GM18519 (cell line): ENCODE data around the gene SIAH2.
"Not testable (repeated sequence)": the region's sequence is repeated elsewhere in the genome, so short reads cannot be mapped to it uniquely, and the experiment has no call there.

Experiments used
- ATAC-seq: cut with Tn5 transposase; IDR thresholded peaks from one replicate; pipeline ENCODE4 v1.9.1; 2021; ENCODE audit warnings: mild to moderate bottlenecking, moderate library complexity; ENCODE audit not compliant: unreplicated experiment, low FRiP score

Gene SIAH2

DNA sequence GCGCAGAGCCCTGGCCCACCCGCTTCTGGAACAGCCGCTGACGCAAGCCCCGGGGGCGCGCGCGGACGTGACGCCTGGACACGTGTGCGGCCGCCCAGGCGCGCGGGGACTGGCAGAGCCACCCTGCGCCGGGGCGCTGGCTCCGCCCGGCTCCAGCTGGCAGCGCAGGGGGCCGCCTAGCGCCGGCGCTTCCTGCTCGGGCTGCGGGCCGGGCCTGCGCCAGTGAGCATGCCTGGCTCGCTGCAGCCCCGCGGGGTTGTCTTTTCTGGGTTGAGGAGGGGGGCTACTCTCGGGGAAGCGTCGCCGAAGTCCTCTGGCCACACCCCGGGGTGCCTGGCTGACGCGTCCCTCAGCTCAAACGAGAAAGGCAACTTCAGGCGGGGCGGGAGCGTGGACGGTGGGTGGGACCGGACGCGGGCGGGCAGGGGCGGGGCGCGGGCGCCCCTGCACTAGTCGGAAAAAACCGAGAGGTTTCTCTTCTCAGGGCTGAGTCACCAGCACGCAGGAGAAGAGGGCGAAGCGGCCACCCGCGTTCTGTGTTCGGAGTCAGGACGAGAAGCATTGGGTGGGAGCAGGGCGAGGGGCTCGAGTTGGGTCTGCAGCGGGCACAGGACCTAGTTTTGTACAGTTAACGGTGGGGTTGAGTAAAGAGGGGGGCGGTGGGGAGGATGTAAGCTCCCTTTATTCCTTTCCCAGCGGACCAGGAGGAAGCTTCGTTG is at the start of gene SIAH2:
TSS of gene SIAH2 (minus strand) at position 48 of the 719 bp plus-strand sequence. CDS start 320 bp downstream, outside the sequence.
- peak; percentile 47 for ATAC-seq

GRCh38 chr3:150811984-150812383 is 49.0 kb upstream of the SIAH2 start:
- no peak for ATAC-seq

DNA sequence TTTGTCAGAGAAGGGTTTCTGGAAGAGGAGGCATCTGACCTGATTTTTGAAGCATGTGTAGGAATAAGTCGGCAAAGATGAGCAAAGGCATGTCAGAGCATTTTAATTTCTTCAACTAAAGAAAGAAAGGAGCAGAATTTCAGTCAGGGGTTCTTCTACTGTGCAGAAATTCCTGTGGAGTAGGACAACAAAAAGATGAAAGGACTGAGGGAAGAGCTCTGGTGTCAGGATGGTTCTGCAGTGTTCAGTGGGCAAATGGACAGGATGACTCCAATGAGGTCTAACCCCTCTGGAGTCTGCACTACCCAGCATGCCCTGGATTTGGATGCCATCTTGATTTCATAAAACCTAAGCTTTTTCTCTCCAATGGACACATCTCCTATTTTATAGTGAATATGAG is 47.7 kb upstream of the SIAH2 start:
- no peak for ATAC-seq

- ATAC-seq, result no peak
These were observed 43.3 kb upstream of the SIAH2 start for GRCh38 chr3:150806185-150806835.

- no peak for ATAC-seq
These were observed 42.4 kb upstream of the SIAH2 start for GRCh38 chr3:150805354-150805753.

DNA sequence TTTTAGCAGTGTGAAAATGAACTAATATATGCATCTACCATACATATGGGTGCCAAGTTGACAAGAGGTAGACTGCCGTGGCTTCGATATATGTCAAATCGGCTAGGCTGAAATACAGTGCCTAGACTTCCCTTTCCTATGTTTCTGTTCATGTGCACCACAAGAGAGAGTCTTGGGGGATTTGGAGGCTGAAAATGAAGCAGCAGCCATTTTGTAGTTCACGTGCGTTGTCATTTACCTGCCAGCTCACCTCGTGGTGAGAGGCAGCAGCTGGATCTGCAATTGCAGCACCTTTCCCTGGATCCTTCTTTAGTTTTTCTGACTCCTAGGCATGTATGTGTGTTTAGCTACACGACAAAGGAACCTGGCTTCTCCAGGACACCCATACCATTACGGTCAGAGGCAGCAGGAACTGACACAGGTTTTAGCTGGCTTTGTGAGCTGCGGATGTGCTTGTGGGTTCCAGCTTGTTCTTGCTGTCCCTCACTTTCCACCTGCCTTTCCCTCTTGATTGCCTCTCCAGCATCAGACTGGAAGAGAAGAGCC is 40.5 kb upstream of the SIAH2 start:
- ATAC-seq, result no peak

- no peak for ATAC-seq
These were observed 37.8 kb upstream of the SIAH2 start for GRCh38 chr3:150800722-150801121.

- ATAC-seq, result no peak
These were observed 35.2 kb upstream of the SIAH2 start for GRCh38 chr3:150798122-150798618.

GRCh38 chr3:150797155-150797554 is 34.2 kb upstream of the SIAH2 start:
- ATAC-seq, result no peak

GRCh38 chr3:150796527-150796926 is 33.6 kb upstream of the SIAH2 start:
- not testable (repeated sequence) for ATAC-seq

DNA sequence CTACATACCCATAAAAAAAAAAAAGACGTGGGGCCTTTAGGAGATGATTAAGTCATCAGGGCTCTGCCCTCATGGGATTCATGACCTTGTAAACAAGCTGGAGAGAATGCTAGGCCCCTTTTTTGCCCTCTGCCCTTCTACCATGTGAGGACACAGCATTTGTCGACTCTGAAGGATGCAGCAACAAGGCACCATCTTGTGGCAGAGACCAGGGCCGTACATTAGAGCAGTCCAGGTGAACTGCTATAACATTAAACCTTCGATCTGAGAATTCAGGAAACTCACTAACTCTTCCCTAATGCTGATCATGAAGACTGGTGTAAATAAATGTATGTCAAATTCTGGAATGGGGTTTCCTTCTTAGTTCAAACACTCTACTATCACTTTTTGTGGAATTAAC is 30.7 kb upstream of the SIAH2 start:
- ATAC-seq, result no peak

- ATAC-seq, result no peak
These were observed 27.7 kb upstream of the SIAH2 start for GRCh38 chr3:150790629-150791028.

GRCh38 chr3:150789451-150789850 is 26.5 kb upstream of the SIAH2 start:
- ATAC-seq, result no peak

DNA sequence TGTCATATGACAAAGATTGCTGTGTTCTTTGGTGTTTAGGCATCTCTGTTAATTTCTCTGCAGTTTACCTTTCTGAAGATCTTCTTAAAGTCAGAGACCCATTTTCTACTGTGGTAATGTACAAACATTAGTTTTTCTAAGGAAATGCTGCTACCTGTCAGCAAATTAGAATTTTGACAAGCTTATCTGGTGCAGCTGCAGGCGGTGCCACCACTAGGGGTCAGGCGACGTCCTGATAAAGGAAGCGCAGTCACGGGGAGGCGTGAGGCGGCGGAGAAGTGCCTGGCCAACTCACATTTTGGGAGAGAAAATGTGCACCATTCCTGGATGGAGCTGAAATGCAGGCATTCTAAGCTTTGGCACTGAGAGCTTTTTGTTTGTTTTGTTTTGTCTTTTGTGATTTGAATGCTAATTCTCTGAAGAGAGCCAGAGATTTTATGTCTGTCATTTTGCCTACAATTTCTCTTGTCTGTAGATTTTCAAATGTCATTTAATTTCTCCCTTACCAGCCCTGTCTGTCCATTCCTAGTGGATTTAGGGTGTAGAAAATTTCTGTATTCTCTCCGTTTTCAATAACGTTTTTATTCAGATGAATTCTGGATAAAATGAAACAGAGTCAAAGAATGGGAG is 24.9 kb upstream of the SIAH2 start:
- ATAC-seq, result peak; percentile 38

DNA sequence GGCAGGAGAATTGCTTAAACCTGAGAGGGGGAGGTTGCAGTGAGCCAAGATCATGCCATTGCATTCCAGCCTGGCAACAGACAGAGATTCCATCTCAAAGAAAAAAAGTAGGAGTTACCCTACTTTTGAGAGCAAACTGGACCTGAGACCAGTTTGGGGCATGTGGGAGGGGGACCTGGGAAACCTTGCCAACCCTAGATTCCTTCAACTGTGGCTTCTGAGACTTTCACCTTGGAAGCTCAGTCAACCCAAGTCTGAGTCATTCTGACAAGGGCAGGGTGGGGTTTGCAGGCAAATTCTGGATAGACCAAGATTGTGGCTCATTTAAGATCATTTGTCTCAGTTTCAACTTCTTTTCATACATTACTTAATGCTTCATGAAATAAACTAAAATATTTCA is 23.8 kb upstream of the SIAH2 start:
- no peak for ATAC-seq

GRCh38 chr3:150784747-150785125 is 21.8 kb upstream of the SIAH2 start:
- ATAC-seq, result no peak

DNA sequence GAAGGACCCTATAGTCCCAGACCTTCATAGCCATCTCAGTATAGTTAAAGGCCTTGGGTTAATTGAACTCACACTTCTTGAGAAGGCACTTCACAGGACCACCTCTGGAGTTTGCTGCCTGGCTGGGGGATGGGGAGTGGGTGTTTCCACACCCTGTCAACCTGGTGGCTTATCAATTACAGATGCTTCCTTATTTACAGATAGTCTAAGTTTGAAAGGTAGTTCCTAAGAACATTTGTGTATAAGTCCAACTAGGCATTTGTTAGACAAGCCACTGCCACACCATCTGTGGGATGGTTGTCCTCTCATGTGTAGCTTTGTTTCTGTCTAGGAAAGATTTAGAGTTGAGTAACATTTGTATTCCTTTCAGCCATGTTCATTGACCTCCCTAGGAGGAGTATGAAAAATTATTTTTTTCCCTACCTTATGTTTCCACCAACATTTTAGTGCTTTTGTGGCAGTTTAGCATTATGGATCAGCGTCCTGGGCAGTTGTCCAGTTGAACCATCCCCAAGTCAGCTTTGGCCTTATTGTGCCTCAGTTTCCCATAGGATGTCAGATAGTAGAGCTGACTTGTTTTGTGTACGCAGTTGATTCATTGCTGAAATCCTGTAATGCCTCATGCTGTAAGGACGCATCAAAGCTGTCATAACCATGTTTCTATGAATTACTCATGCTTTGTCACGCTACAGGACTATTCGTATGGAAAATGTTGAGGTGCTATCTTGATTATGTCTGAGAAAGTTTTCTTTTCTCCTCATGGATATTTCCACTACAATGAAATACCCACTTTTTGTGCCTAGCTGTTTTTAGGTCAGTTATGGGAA is 21.2 kb upstream of the SIAH2 start:
- ATAC-seq, result peak; percentile 58

- ATAC-seq, result no peak
These were observed 20.3 kb upstream of the SIAH2 start for GRCh38 chr3:150783316-150783715.

DNA sequence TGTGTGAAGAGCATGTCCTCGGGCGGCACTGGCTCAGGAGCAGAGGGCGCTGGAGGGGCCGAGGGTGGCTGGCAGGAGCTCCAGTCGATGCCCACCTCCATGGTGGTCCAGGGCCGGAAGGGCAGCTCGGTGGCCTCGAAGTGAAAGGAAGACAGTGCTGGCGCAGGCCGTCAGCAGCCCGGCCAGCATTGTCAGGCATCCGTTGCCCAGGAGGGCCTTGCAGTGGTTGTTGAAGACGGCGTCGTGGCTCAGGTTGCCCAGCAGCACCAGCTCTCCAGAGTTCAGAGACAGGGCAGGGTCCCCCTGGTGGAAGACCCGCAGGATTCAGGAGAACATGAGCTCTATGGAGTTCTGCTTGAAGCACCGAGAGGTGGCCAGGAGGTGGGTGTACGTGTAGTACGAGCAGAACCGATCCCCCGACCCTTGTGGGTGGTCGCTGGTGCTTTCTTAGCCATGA is 16.5 kb upstream of the SIAH2 start:
- no peak for ATAC-seq

DNA sequence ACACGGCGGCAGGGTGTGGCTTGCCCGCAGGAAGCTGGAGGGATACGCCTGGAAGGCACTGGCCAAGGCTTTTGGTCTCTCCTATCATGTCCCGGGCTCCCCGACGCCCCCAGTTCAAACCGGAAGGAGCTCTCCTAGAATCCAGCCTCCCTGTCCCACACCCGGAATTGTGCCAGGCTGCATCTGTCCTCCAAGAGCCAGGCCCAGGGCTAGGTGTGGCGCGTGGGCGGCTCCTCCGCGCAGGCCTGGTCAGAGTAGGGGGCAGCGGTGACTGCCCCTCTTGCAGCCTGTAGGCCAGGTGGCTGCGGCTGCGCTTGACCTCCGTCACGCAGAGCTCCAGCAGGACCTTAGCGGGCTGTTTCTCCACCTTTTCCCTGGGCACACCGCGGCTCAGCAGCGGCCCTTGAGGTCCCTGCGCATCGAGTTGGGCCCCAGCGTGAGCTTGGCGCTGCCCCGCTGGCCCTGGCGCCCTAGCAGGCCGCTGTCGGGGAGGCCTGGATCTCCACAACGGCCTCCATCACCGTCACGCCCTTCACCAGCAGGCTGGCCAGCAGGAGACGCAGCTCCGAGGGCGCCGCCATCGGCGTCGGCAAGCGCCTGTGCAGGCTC is 15.9 kb upstream of the SIAH2 start:
- ATAC-seq, result no peak
